Naive thymus-derived CD4-positive, alpha-beta T cell (primary cell): Measurements from ENCODE around the gene HSPA6. TPM values are rescaled to one million over a fixed set of nuclear protein-coding genes. Genes with fewer than 3 reads are reported as not detected.

Experiments
- ATAC-seq: fragments of 150-1000 bp; cut with Tn5 transposase; 2 replicates; pipeline ENCODE4 v1.10.0; 2021; ENCODE audit warnings: mild to moderate bottlenecking, moderate library complexity
- CTCF ChIA-PET: fragments of 350-600 bp; sonication (Branson Sonifier 250); formaldehyde crosslinking; loops from one replicate; lab custom pipeline; 2021; ENCODE audit warnings: antibody characterized with exemption; lab: Charles Lee
- POLR2A ChIA-PET: fragments of 350-600 bp; sonication (Branson Sonifier 250); formaldehyde crosslinking; loops from one replicate; lab custom pipeline; 2021; ENCODE audit warnings: antibody characterized with exemption, inconsistent platforms; lab: Charles Lee
- DNase-seq, 9 donors: peaks; one replicate each; pipeline versions ENCODE4 v3.0.0 to v3.0.0-alpha.2; 2020 to 2022; ENCODE audit warnings: mixed read lengths in 1 of 9
- H3K27ac ChIP-seq: one replicate; pipeline ENCODE4 v1.7.0; 2013; ENCODE audit warnings: mild to moderate bottlenecking, low read depth, low read length, moderate library complexity
- H3K27me3 ChIP-seq, 2 donors: one replicate each; pipeline ENCODE4 v1.7.0; 2013; ENCODE audit warnings: low read length in 2 of 2, mild to moderate bottlenecking in 2 of 2, moderate library complexity in 2 of 2; ENCODE audit not compliant: control insufficient read depth in 2 of 2, insufficient read depth in 2 of 2
- H3K36me3 ChIP-seq, 3 experiments: 1 replicate in 2 of 3; 2 replicates in 1 of 3; pipeline ENCODE4 v1.7.0; 2013; ENCODE audit warnings: low read length in 3 of 3, mild to moderate bottlenecking in 3 of 3, moderate library complexity in 1 of 3; ENCODE audit not compliant: insufficient read depth in 3 of 3, control insufficient read depth in 2 of 3
- H3K4me1 ChIP-seq, 2 donors: one replicate each; pipeline ENCODE4 v1.7.0; 2013; ENCODE audit warnings: low read length in 2 of 2, mild to moderate bottlenecking in 2 of 2, moderate library complexity in 1 of 2; ENCODE audit not compliant: control insufficient read depth in 2 of 2, insufficient read depth in 2 of 2
- H3K4me3 ChIP-seq: 2 replicates; pipeline ENCODE4 v1.7.0; 2013; ENCODE audit warnings: mild to moderate bottlenecking, low read length
- H3K9me3 ChIP-seq, 3 experiments: 1 replicate in 2 of 3; 2 replicates in 1 of 3; pipeline ENCODE4 v1.7.0; 2013; ENCODE audit warnings: low read length in 3 of 3; ENCODE audit not compliant: control insufficient read depth in 2 of 3
- H3K27ac Mint-ChIP-seq, 9 donors: one replicate each; pipeline ENCODE4 v1.8.0; 2020 to 2022; ENCODE audit warnings: mixed read lengths in 9 of 9, mild to moderate bottlenecking in 8 of 9, moderate library complexity in 5 of 9, inconsistent platforms in 2 of 9
- H3K27me3 Mint-ChIP-seq, 5 donors: one replicate each; pipeline ENCODE4 v1.8.0; 2021 to 2022; ENCODE audit warnings: mixed read lengths in 5 of 5, mild to moderate bottlenecking in 1 of 5
- H3K36me3 Mint-ChIP-seq, 5 donors: one replicate each; pipeline ENCODE4 v1.8.0; 2020 to 2022; ENCODE audit warnings: mixed read lengths in 5 of 5, mild to moderate bottlenecking in 3 of 5, inconsistent platforms in 1 of 5
- H3K4me1 Mint-ChIP-seq, 7 donors: one replicate each; pipeline ENCODE4 v1.8.0; 2020 to 2022; ENCODE audit warnings: mixed read lengths in 7 of 7, mild to moderate bottlenecking in 3 of 7, inconsistent platforms in 1 of 7
- H3K4me3 Mint-ChIP-seq, 10 donors: one replicate each; pipeline ENCODE4 v1.8.0; 2020 to 2022; ENCODE audit warnings: mild to moderate bottlenecking in 10 of 10, mixed read lengths in 10 of 10, moderate library complexity in 6 of 10, inconsistent platforms in 2 of 10
- H3K9me3 Mint-ChIP-seq, 11 donors: one replicate each; pipeline ENCODE4 v1.8.0; 2020 to 2022; ENCODE audit warnings: mixed read lengths in 11 of 11, mild to moderate bottlenecking in 4 of 11, inconsistent platforms in 1 of 11, moderate library complexity in 1 of 11
- intact Hi-C, 2 donors: fragments of 100-400 bp; cut with micrococcal nuclease; formaldehyde crosslinking; loops; one replicate each; pipeline ENCODE4 v1.15.1; 2023
- polyA plus RNA-seq, 2 donors: library from polyadenylated mRNA; unstranded; fragments of 300-500 nt; fragmentation: Illumina TruSeq; gene quantifications; one replicate each; pipeline ENCODE4 v1.2.3, GENCODE V29; 2021
- total RNA-seq, 6 experiments: library from RNA in 5 of 6; stranded (reverse) in 5 of 6; gene quantifications; 1 replicate in 5 of 6; 2 replicates in 1 of 6; pipeline ENCODE4 v1.2.3 and lab custom pipeline; 2021 to 2026

Gene HSPA6
- total and polyA plus RNA-seq, 7 experiments from 2014 or later, result 0.32 to 3.5 (median 0.89) TPM; not detected in 2

DNA sequence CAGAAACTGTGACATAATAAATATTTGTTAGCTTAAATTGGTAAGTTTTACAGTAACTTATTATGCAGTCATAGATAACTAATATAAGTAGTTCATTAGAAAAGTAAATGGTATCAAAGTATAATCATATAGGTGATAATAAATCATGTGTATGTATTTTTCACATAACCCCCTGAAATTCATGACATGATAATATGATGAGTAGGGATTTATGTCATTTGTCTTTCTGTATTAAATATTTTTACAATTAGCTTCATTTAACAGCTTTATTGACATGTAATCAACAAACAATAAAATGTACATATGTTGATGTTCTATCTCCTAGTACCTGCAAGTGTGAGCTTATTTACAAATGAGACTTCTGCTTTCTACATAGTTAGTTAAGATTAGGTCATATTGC is 28.9 kb upstream of the HSPA6 start:
- POLR2A ChIA-PET, result no interaction called here
- CTCF ChIA-PET, result interaction anchor here (0.6 to 0.7 kb wide), 2 partner anchors 16 to 196 kb away, joined by 3 read pairs; no protein-coding TSS in a partner anchor
- ATAC-seq (no peak), DNase-seq (no peak)
- Histone ChIP-seq H3K36me3 (no peaks in the 10 kb centered on the region), H3K9me3 (no peaks in the 10 kb centered on the region), H3K4me3 (no peak overlapping the region), H3K4me1 (no peaks in the 10 kb centered on the region), H3K27me3 (peaks cover 0 to 3% of the 10 kb centered on the region in 2 donors), H3K27ac (no peak overlapping the region)
- Mint-ChIP-seq H3K4me1 (peaks cover 8 to 21% (median 20%) of the 10 kb centered on the region in 7 donors), H3K27me3 (peaks cover 36 to 71% (median 70%) of the 10 kb centered on the region in 5 donors), H3K4me3 (no peak overlapping the region), H3K9me3 (no peaks in the 10 kb centered on the region), H3K36me3 (no peaks in the 10 kb centered on the region), H3K27ac (no peak overlapping the region)
- intact Hi-C loops, result no loop called here

DNA sequence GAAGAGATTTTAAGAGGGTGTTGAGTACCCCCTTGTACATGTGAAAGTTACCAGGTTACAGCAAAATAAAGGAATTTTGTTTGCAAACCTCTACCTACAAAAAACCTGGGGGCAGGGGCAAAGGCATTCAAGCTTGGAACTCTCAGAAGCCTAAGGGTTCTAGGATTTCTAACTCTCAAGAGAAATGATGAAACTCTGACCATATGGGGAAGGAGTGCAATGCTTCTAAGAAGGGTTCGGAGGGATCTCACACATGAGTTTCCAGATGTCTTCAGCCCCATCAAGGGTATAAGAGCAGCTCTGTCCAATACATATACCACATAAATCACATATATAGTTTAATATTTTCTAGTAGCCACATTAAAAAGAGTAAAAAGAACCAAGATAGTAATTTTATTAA is 26.4 kb upstream of the HSPA6 start:
- ChIA-PET POLR2A (no interaction called here), CTCF (interaction anchor here (0.9 kb wide), 1 partner anchor 11 kb away, joined by 4 read pairs; no protein-coding TSS in a partner anchor)
- Histone ChIP-seq H3K27ac (no peak overlapping the region), H3K36me3 (no peaks in the 10 kb centered on the region), H3K4me1 (no peaks in the 10 kb centered on the region), H3K27me3 (peaks cover 0 to 3% of the 10 kb centered on the region in 2 donors), H3K4me3 (no peak overlapping the region), H3K9me3 (no peaks in the 10 kb centered on the region)
- peaks cover 0 to 16% (median 5%) of the 10 kb centered on the region in 7 donors for H3K4me1 Mint-ChIP-seq
- H3K27ac Mint-ChIP-seq, result no peak overlapping the region
- no peak overlapping the region for H3K4me3 Mint-ChIP-seq
- H3K27me3 Mint-ChIP-seq, result peaks cover 21 to 65% (median 59%) of the 10 kb centered on the region in 5 donors
- DNase-seq (no peak), ATAC-seq (no peak)
- intact Hi-C loops, result no loop called here
- H3K36me3 Mint-ChIP-seq, result no peaks in the 10 kb centered on the region
- H3K9me3 Mint-ChIP-seq, result no peaks in the 10 kb centered on the region

DNA sequence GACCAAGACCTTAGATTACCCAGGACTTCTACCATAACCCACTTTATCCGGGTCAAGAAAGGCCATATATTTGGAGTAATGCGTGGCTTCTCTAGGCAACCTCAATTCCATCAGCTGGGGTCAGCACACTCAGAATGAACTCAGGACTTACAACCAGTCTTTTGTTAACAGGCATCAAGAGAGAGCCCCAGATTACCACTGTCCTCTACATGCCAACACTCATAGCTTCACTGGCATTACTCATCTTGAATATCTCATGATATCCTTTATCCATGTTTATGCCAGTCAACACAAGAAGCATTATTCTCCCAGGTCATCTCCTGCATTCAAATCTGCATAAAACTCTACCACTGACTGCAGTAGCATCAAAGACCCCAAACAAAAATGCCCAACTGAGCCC is 25.7 kb upstream of the HSPA6 start:
- Histone ChIP-seq H3K27ac (no peak overlapping the region), H3K36me3 (no peaks in the 10 kb centered on the region), H3K27me3 (peaks cover 0 to 3% of the 10 kb centered on the region in 2 donors), H3K4me3 (no peak overlapping the region), H3K4me1 (no peaks in the 10 kb centered on the region), H3K9me3 (no peaks in the 10 kb centered on the region)
- DNase-seq (no peak), ATAC-seq (no peak)
- H3K36me3 Mint-ChIP-seq, result no peaks in the 10 kb centered on the region
- no peaks in the 10 kb centered on the region for H3K9me3 Mint-ChIP-seq
- peaks cover 15 to 62% (median 55%) of the 10 kb centered on the region in 5 donors for H3K27me3 Mint-ChIP-seq
- no peak overlapping the region for H3K27ac Mint-ChIP-seq
- ChIA-PET POLR2A (no interaction called here), CTCF (no interaction called here)
- no peak overlapping the region for H3K4me3 Mint-ChIP-seq
- peaks cover 0 to 16% (median 5%) of the 10 kb centered on the region in 7 donors for H3K4me1 Mint-ChIP-seq
- intact Hi-C loops, result no loop called here

DNA sequence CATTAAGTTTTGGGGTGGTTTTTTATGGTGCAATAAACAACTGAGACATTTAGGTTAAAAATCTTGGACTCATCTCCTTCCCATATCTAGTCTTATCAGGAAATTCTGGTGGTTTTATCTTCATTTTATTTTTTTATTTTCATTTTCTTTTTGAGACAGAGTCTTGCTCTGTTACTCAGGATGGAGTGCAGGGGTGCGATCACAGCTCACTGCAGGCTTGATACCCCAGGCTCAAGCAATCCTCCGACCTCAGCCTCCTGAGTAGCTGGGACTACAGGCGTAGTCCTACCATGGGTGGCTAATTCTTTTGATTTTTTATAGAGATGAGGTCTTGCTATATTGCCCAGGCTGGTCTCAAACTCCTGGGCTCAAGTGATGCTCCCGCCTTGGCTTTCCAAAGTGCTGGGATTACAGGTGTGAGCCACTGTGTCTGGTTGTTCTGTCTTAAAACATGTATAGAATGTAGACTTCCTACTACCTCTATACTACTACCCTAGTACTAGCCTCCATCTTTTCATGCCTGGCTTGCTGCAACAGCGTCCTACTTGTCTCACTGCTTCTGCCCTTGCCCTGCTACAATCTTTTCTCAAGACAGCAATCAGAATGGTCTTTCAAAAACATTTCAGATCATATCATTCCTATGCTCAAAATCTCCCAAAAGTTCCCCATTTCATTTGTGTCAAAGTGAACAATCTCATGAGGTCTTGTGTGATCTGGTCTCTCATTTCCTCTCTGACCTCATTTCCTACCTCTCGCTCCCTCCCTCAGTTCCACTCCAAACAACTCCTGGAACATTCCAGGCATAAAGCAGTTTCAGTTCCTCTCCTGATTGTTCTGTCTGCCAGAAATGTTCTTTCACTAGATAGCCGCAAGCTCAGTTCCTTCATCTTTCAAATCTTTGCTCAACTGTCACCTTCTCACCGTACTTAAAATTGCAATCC is 25.0 kb upstream of the HSPA6 start:
- DNase-seq (no peak), ATAC-seq (peak; percentile 40)
- Mint-ChIP-seq H3K9me3 (no peaks in the 10 kb centered on the region), H3K27ac (peak overlapping the region in 1 of 9 donors; percentile 14), H3K4me3 (peak overlapping the region in 1 of 10 donors; percentile 4), H3K36me3 (no peaks in the 10 kb centered on the region), H3K27me3 (peaks cover 11 to 61% (median 49%) of the 10 kb centered on the region in 5 donors), H3K4me1 (peaks cover 0 to 16% (median 5%) of the 10 kb centered on the region in 7 donors)
- ChIA-PET CTCF (no interaction called here), POLR2A (no interaction called here)
- Histone ChIP-seq H3K4me1 (no peaks in the 10 kb centered on the region), H3K4me3 (no peak overlapping the region), H3K27me3 (peaks cover 0 to 3% of the 10 kb centered on the region in 2 donors), H3K27ac (no peak overlapping the region), H3K9me3 (no peaks in the 10 kb centered on the region), H3K36me3 (no peaks in the 10 kb centered on the region)
- intact Hi-C loops, result no loop called here

DNA sequence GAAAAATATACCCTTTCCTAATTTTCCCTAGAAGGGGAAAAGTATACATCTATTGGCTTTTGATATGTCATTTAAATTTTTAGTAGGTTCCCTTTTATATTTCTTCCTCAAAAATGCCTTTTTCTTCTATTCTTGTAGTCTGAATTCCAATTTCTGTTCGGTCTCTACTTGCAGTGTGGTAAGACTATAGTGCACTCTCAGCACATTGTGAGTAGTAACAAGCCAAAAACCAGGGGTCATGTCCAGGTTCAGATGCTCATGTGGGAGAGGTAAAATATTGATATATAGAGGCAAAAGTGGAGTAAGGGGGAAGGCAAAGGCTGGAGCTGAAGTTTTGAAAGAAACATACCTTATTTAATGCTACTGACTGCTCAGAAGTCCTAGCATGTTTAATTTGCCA is 23.1 kb upstream of the HSPA6 start:
- Histone ChIP-seq H3K9me3 (no peaks in the 10 kb centered on the region), H3K4me1 (no peaks in the 10 kb centered on the region), H3K4me3 (no peak overlapping the region), H3K27me3 (peaks cover 0 to 3% of the 10 kb centered on the region in 2 donors), H3K36me3 (no peaks in the 10 kb centered on the region), H3K27ac (no peak overlapping the region)
- Mint-ChIP-seq H3K36me3 (no peaks in the 10 kb centered on the region), H3K9me3 (no peaks in the 10 kb centered on the region), H3K27me3 (peaks cover 15 to 65% (median 40%) of the 10 kb centered on the region in 5 donors), H3K4me1 (peaks cover 3 to 16% (median 5%) of the 10 kb centered on the region in 7 donors), H3K27ac (no peak overlapping the region), H3K4me3 (no peak overlapping the region)
- ChIA-PET CTCF (no interaction called here), POLR2A (no interaction called here)
- DNase-seq (no peak), ATAC-seq (no peak)
- intact Hi-C loops, result no loop called here

DNA sequence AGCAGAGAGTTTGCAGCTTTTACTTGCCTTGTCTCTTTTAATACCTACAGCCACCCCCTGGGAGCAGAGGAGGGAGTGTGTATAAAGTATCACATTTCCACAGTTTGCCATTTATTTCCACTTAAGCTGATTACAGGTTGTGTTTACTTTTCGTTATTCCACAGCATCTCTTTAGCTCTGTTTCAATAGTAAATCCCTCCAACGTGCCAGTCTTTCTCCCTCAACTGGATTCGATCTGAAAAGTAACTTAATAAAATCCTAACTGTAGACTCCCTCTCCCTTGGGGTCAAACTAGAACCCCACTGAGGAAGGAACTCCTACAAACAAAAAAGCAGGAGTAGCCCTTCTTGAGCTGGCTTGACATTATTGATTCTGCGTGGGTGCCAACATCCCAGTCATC is 22.2 kb upstream of the HSPA6 start:
- peaks cover 23 to 64% (median 46%) of the 10 kb centered on the region in 5 donors for H3K27me3 Mint-ChIP-seq
- POLR2A ChIA-PET, result no interaction called here
- H3K4me1 ChIP-seq, result no peaks in the 10 kb centered on the region

More for the DNA sequence above, 22.2 kb upstream of the HSPA6 start:
- H3K4me3 ChIP-seq, result no peak overlapping the region
- Mint-ChIP-seq H3K27ac (no peak overlapping the region), H3K4me1 (peaks cover 5 to 19% (median 5%) of the 10 kb centered on the region in 7 donors), H3K9me3 (no peaks in the 10 kb centered on the region), H3K4me3 (no peak overlapping the region), H3K36me3 (no peaks in the 10 kb centered on the region)
- no peaks in the 10 kb centered on the region for H3K9me3 ChIP-seq
- H3K36me3 ChIP-seq, result no peaks in the 10 kb centered on the region
- intact Hi-C loops, result no loop called here
- DNase-seq, result no peak
- CTCF ChIA-PET, result no interaction called here
- H3K27ac ChIP-seq, result no peak overlapping the region
- no peak for ATAC-seq
- H3K27me3 ChIP-seq, result no peaks in the 10 kb centered on the region
